SIG-M5 treated with dmso at 0.1 percent for 504 hours (cell line): ENCODE measurements around the gene CERS3.

Experiments used
- DNase-seq: peaks from one replicate; lab custom pipeline; 2025; ENCODE audit not compliant: unreplicated experiment; lab: John Stamatoyannopoulos, UW

The CERS3 gene

DNA sequence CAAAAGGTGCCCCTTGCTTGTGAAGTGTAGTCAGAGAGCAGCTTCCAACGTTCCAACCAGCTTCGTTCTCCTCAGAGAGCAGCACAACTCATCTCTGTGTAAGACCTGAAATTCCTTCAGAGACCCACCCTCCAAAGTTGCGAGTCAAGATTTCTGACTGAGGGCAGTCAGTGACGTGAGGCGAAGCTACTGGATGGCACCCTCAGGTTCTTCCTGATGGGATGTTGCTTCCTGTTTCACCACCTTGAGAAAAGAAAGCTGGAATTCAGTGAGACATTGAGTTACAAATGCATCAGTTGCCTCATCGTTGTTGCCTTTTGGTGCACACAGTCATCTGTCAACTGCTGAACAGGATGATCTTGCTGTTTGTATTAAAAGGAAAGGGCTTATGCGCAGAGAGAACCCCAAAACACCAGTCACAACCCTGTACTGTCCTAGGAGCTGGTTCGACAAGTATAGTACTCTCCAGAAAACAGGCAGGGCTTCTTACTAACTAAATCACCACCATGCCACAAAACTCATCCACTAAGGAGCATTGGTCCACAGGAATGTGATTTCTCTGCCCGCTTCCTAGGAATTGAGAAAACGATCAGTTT lies at the start of gene CERS3:
Gene CERS3, minus strand, starts transcription at position 118 of the 596 bp plus-strand sequence. CDS start 27,101 bp downstream, outside the sequence.
- DNase-seq, result no peak

- no peak for DNase-seq
Measured at GRCh38 chr15:100573526-100573925, 44.8 kb upstream of the CERS3 start.

- peak; percentile 23 for DNase-seq
Measured at GRCh38 chr15:100572362-100572983, 43.7 kb upstream of the CERS3 start.

DNA sequence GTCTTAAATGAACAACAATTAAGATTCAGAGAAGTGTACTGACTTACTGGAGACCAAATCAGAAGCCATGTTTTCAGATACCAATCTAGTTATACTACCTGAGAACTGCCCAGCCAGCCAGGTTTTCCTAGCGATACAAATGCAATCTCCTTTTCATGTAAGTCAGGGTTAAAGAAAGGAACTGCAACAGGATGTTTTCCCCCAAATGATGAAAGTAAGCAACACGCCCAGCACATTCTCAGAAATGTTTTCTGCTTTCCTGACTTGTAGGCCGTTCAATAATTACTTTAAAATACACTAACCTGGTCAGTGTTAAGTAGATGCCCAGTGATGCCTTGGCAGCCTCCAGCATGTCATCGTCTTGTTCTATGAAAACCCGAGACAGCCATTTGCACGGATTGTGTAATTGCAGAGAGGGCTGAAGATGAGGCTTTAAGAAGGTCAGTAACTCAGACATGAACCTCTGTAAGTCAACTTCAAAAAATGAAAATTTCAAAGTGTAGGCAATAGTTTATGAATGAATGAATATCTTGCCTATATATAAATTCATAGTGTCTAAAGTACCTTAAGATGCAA lies 42.9 kb upstream of the CERS3 start:
- no peak for DNase-seq

DNA sequence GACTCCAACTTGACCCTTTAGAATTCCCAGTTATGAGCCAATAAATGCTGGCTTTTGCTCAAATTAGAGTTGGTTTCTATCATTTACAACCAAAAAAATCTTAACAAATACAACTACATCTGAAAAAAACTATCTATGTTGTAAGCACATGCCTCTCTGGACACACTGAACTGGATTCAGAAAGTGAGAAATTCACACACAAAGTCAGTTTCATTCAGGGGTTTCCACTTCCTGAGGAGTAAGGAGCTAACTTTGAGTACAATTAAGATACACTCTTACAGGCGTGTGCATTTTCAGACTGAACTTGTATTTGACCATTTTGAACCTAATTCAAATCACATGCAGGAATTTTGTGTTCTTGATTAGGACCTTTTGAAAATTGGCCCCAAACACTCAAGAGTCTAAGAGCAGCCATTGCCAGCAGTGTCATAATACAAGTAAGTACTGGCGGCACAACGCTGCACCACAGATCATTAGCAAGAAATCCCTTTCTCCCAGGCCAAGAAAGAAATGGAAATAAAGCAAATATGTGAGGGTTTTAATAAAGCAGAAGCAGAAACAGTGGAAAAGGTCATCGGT lies 42.1 kb upstream of the CERS3 start:
- no peak for DNase-seq

- DNase-seq, result no peak
Measured at GRCh38 chr15:100570275-100570674, 41.5 kb upstream of the CERS3 start.

GRCh38 chr15:100569391-100569790 lies 40.6 kb upstream of the CERS3 start:
- no peak for DNase-seq

DNA sequence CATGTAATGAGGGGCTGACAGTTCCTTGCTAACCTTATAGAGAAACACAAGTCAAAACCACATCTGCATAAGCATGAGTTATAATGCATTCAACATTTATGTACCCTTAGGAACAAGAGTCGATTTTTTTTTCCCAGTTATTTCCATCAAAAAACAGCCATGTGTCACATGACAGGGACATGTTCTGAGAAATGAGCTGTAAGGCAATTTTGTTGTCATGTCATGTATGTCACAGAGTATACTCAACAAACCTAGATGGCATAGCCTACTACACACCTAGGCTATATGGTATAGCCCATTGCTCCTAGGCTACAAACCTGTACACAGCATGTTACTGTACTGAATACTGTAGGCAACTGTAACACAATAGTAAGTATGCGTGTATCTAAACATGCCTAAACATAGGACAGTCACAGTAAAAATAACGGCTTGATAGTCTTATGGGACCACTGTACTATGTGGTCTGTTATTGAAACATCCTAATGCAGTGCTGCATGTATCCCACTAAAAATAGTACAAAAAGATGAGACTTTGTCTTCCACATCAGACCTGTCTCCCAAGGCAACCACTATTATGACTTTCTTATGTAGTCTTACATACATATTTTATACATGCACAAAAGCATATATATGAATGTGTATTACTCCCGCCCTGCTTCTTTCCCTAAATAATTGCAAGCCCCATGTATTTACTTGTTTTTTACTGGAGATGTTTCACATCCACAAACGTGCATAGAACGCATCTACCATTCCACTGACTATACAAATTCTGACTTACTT lies 38.3 kb upstream of the CERS3 start:
- no peak for DNase-seq

GRCh38 chr15:100565591-100565990 lies 36.8 kb upstream of the CERS3 start:
- DNase-seq, result peak; percentile 37

DNA sequence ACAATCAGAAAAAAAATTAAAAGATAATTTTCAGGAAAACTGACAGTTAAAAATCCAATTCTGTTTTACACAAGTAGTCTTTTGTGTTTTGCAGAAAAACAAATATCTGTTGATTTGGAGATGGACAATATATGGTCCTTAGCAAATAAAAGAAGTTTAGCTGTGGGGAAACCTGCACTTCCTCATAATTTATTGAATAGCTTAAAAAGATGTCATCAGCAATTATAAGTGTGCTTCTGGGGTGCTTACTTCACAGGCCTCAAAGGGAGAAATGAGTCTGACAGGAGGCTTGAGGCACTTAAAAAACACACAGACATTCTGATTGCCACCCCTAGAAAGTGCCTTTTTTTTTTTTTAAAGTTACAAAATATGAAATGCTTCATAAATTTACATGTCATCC lies 31.6 kb upstream of the CERS3 start:
- DNase-seq, result peak; percentile 14

GRCh38 chr15:100559330-100559729 lies 30.6 kb upstream of the CERS3 start:
- peak; percentile 68 for DNase-seq

DNA sequence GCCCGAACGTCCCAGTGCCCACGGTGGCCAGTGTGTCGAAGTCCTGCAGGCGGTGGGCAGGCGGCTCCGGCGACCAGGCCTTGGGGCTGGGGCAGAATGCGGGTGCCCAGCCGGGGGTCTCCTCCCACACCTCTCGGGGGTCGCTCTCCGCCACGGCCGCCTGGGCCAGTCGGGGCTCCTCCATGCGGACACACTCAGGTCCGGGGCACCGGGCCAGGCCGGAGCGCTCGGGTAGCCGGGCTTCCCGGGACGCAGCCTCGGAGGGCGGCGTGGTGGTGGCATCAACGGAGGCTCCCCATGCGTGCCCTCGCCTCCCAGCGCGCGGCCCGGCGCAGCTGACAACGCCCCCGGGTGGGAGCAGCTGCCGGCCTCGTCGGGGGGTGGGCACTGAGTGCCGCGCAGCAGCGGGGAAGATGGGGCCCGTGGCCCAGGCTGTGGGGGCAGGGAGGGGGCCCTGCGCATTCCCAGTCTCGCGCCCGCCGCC lies 30.1 kb upstream of the CERS3 start:
- no peak for DNase-seq

GRCh38 chr15:100553468-100553867 lies 24.7 kb upstream of the CERS3 start:
- DNase-seq, result no peak

DNA sequence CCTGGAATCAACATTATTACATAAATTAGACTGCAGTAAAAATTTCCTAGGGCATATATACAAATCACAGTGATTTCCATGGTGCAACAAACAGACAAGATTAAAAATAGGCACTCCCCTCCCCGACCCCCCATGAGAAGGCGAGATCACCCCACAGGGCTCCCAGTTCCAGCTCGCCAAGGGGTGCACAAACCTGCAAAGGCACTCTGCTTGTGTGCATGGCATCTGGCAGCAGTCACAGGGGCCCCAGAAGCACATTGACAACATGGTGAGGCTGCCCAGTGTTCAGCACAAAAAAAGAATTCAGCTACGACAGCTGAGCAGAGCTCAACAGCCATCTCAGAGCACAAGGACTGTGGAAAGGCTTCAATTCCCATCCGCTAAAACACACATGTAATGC lies 19.2 kb upstream of the CERS3 start:
- no peak for DNase-seq

- no peak for DNase-seq
Measured at GRCh38 chr15:100544946-100545345, 16.2 kb upstream of the CERS3 start.

DNA sequence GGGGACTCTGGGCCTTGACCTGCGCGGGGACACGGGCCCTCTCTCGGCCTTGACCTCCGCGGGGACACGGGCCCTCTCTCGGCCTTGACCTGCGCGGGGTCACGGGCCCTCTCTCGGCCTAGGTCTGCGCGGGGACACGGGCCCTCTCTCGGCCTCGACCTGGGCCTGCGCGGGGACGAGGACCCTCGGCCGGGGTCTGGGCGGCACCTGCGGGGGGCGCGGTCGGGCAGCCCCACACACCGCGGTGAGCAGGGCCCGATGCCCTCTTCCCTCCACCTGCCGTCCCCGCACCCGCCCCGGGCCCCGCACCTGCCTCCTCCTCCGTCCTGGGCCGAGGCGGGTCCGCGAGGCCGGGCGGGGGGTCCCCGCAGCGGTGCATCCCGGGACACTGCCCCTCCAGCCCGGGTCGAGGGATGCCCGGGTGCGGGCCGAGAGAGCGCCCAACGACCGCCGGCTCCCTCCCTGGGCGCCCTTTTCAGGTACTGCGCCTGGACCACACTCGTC lies 15.6 kb upstream of the CERS3 start:
- DNase-seq, result no peak

GRCh38 chr15:100542290-100542689 lies 13.5 kb upstream of the CERS3 start:
- no peak for DNase-seq

- peak; percentile 63 for DNase-seq
Measured at GRCh38 chr15:100537331-100537730, 8.6 kb upstream of the CERS3 start.

- DNase-seq, result no peak
Measured at GRCh38 chr15:100536733-100537132, 8.0 kb upstream of the CERS3 start.

DNA sequence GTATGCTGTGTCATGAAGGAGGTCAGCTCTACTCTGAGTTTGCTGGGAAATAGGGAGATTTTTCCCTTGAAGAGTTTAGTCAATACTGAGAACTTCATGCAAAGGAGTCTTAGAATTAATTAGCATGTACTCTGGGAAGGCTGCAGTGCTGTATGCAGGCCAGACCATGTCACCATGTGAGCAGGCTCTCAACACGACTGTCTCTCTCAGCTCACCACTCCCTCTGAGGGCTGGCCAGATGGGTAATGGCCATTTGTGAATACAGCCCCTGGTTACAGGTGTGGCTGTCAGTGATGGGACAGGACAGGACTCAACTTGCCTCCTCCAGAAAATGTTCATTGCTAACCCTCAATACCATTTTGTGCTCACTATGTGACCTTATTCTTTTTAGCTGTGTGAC lies 5.1 kb upstream of the CERS3 start:
- DNase-seq, result no peak

GRCh38 chr15:100531823-100532327 lies 3.1 kb upstream of the CERS3 start:
- no peak for DNase-seq
